Gastroesophageal sphincter (tissue), 3 donors: ENCODE data around the gene CLEC10A.

Experiments
- CTCF ChIP-seq, 4 experiments: fragments of 200-600 bp in 2 of 4; fragments of 450-650 bp in 2 of 4; sonication (generic) in 1 of 4; IDR thresholded peaks; one replicate each; pipeline ENCODE4 v1.5.1; 2017 to 2019; ENCODE audit warnings: antibody characterized with exemption in 4 of 4, mild to moderate bottlenecking in 2 of 4, moderate library complexity in 2 of 4
- POLR2A ChIP-seq, 2 donors: fragments of 450-650 bp; IDR thresholded peaks; one replicate each; pipeline ENCODE4 v1.6.1; 2017; ENCODE audit warnings: antibody characterized with exemption in 2 of 2, mild to moderate bottlenecking in 2 of 2, moderate library complexity in 1 of 2

GRCh38 chr17:7046127-7046724 lies 33.8 kb downstream of the CLEC10A start:
- TF ChIP-seq CTCF (IDR thresholded peaks at IDR 0.05): peak in 1 of 4 experiments; percentile 1
- no peak for TF ChIP-seq POLR2A (IDR thresholded peaks at IDR 0.05)
